HG03558 (cell line): ENCODE data around the gene SNX8.

ENCODE experiments used
- ATAC-seq: cut with Tn5 transposase; IDR thresholded peaks from one replicate; pipeline ENCODE4 v1.9.1; 2021; ENCODE audit warnings: moderate number of reproducible peaks; ENCODE audit not compliant: unreplicated experiment; ENCODE audit errors: extremely low read depth

SNX8 gene

DNA sequence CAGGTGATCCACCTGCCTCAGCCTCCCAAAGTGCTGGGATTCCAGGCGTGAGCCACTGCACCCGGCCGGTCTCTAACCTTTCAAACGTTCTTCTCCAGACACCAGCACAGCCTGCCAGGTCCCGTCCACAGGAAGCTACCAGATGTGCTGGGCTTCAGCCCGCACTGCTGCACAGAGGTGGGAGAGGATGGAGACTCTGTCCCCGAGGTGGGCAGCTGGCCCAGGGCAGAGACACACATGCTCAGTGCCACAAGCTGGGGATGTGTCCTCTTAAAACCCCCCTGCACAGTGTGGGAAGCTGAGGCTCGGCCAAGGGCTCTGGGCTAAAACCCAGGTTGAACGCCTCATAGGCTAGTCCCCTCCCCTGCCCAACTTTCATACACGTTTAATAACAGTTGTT is 62.9 kb downstream of the SNX8 start:
- no peak for ATAC-seq

DNA sequence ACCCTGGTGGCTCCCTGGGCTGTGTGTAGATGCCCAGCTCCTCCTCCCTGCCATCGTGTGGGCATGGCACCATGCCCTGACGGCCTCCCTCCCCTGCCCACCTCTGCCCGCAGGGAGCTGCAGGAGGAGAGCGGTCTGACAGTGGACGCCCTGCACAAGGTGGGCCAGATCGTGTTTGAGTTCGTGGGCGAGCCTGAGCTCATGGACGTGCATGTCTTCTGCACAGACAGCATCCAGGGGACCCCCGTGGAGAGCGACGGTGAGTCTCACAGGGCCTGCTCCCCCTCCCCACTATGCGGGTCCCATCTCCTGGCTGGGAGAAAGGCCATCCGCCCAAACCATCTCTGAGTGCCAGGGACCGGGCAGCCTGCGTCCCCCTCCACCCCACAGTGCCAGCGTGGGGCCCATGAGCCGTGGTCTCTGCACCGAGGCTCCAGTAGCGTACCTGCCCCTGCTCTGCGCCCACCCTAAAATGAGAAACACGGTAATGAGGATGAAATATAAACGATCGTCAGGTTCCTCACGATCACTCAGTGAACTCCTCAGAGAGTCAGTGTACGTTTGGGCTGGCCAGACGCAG is 64.4 kb downstream of the SNX8 start:
- no peak for ATAC-seq

- no peak for ATAC-seq
These were observed 65.1 kb downstream of the SNX8 start for GRCh38 chr7:2248984-2249694.

DNA sequence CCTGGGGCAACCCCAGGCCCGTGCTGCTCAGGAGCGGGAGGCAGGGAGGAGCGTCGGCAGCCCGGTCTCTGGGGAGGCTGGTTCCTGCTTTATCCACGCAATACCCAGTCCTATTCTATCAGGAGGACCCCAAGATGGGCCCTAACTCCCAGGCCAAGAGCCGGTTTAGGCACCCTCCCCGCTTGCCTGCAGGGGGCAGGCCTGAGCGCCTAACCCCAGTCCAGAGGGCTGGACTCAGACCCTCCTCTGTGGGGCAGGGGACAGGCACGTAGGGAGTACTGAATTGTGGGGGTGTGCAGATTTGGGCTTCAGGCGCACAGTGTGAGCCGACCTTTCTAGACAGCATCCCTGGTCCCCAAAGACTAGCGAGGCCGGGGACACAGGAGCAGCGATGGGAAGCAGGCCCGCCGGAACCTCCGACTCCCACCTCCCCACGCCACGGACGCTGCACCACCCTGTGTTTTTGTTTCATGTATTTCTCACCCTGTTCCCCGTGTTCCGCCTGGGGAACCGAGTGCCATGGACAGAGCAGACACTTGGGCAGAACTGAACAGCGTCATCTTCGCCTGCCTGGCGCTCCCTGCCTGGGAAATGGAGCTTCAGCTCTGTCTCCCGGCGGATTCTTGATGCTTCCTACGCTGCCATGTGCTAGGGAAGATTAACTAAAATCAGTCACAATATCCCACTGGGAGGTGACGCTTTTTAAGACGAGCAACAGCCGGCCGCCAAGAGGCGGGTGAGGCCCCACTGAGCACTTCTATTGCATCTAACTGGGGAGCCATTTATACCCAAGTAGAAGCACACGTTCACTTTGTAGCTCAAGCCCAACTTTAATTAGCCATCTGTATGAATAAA is 66.9 kb downstream of the SNX8 start:
- no peak for ATAC-seq

DNA sequence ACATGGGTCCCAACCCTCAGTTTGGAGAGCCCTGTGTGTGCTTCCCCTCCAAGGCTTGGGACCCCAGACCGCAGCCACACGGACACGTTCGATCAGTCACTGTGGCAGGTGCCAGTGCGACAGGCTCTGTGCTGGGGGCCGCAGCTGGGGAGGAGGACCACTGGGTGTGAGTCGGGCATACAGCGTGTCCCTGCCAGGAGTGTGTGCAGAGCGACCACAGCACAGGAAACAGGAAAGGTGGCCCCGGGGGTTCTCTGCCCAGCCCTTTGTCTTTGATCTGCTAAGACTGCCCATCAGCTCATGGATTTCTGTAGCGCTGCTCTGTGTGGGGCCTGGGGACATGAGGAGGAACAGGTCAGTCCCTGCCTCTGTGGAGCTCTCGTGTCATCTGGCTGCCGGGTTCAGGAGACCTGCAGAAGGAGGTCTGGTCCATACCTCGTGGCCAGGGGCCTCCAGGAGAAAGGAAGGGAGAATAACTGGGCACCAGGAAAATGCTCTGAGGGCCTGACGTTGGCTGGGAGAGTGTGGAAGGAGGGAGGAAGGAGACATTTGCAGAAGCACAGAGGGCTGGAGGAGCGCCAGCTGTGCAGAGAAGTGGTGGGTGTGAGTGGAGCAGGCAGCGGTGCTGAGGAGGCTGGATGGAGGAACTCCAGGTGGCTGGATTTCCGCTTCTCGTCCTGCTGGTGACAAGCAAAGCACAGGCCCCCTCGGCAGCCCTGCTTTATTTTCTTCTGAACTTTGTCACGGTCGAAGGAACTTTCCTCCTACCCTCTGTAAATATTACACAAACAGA is 68.2 kb downstream of the SNX8 start:
- no peak for ATAC-seq

GRCh38 chr7:2244404-2244995 is 69.7 kb downstream of the SNX8 start:
- ATAC-seq = no peak

DNA sequence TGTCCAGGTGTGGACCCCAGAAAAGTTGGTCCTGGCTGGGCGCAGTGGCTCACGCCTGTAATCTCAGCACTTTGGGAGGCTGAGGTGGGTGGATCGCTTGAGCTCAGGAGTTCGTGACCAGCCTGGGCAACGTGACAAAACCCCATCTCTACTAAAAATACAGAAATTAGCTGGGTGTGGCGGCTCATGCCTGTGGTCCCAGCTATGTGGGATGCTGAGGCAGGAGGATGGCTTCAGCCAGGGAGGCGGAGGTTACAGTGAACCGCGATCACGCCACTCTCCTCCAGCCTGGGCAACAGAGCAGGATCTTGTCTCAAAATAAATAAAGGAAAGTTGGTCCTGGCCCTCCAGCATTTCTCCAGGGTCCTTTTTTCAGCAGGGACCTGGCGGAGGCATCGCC is 70.8 kb downstream of the SNX8 start:
- no peak for ATAC-seq

GRCh38 chr7:2242541-2243429 is 71.5 kb downstream of the SNX8 start:
- no peak for ATAC-seq

DNA sequence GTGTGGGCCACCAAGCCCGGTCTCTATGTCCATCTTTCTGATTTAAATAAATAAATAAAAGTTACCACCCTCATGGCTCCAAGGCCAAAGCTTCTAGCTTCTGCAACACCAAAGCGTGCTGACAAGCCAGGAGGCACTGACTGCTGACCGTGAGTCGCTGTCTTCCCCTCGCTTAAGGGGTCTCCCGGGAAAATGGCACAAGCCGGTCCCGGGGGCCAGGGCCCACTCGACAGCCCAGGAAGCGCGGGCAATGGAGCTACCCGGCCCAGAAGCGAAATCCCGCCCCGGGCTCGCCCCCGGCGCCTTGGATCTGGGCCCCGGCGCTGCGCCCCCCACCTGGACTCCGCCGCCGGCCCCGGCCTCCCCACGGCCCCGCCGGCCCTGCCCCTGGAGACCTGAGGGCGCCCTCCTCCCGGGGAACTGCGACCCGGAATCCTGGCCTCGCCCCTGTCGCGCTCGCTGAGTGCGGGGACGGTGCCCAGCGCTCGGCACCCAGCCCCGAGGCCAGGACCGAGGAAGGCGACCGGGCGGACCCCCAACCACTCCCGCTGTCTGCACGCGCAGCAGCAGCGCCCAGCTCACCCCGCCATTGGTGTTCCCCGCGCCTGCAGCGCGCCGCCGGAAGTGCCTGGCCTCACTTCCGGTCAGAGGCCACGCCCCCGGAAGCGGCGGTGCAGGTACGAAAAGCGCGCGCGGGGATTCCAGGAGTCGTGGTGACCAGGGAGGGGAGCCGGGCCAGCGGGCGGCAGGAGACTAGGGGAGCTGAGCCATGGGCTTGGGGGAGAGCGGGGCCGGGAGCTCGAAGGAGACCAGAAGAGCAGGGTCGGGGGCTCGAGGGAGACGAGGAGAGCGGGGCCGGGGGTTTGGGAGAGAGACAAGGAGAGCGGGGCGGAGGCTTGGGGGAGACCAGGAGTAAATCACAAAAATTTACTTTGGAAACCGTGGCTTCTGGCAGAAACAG is 72.4 kb downstream of the SNX8 start, which contains the start of the genes MRM2 and NUDT1:
TSS of gene MRM2 (minus strand) at position 626 of the 961 bp plus-strand sequence. CDS start at position 590, 36 bp downstream.
TSS of gene NUDT1 (plus strand) at position 647 of the 961 bp plus-strand sequence. CDS start 2,349 bp downstream, outside the sequence.
- ATAC-seq = peak; percentile 38

DNA sequence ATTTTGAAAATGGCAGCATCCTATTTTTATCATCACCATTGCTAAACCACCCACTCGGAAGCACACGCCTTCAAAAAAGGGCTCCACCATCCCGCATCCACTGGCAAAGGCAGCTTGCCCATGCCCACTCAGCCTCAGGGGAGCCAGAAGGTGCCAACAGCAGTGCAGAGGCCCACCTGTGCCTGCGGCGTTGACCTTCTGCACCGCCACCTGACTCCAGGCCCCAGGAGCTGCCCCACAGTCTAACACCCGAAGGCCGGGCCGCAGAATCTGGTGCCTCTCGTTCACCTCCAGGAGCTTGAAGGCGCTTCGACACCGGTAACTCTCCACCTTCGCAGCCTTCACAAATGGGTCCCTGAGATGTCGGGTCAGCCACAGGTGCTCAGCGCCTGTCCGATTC is 75.0 kb downstream of the SNX8 start:
- no peak for ATAC-seq

- ATAC-seq = peak; percentile 53
These were observed 77.1 kb downstream of the SNX8 start for GRCh38 chr7:2237109-2237602.

GRCh38 chr7:2233926-2234325 is 80.3 kb downstream of the SNX8 start:
- no peak for ATAC-seq

DNA sequence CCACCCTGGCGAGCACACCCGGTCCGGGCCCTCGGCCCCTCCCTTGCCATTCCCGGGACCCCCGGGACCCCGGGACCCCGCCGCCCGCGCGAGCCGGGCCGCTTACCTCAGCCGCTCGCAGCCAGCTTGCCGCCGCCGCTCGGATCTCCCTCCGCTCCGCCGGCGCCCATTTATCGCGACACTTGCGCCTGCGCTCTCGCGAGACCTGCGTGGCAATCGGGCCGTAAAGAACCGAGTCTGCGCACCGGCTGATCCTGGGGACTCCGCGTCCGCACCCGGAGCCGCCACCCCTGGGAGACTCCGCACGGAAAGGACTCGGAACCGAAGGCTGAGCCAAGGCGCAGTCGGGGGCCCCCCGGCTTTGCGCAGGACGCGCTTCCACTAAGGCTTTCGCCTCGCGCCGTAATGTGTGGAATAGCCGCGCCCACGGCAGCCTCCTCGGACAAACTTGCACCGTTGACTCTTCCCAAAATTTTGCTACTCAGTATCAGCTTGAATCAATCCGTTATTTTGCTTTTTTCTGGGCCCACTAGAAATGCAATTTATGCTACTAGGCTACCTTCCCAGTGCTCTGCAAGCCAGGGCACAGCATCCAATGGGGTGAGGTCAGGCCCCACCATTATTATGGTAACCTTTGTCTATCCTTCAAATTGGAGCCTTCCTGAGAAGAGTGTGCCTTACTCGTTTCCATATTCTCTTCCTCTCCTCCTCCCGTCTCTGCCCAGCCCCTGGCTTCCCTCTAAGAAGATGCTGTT is 81.3 kb downstream of the SNX8 start, which contains the start of gene MAD1L1:
TSS of gene MAD1L1 (minus strand) at position 180 of the 755 bp plus-strand sequence. CDS start 2,812 bp downstream, outside the sequence.
- ATAC-seq = no peak

GRCh38 chr7:2231992-2232765 is 82.1 kb downstream of the SNX8 start:
- ATAC-seq = no peak

DNA sequence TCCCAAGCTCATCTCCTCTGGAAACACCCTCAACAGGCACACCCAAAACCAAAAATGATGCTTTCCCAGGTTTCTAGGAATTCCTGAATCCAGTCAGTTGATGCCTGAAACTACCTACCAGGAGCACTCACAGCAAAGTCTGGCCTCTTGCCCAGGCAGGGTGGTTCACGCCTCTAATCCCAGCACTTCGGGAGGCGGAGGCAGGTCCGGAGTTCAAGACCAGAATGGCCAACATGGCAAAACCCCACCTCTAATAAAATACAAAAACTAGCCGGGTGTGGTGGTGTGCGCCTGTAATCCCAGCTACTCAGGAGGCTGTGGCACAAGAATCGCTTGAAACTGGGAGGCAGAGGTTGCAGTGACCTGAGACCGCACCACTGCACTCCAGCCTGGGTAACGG is 83.4 kb downstream of the SNX8 start:
- ATAC-seq = no peak

- no peak for ATAC-seq
These were observed 84.0 kb downstream of the SNX8 start for GRCh38 chr7:2230226-2230625.
